ENCODE results near the gene ZDHHC13.

ZDHHC13 gene

GRCh38 chr11:19225123-19225522 lies 108.2 kb downstream of the ZDHHC13 start:
- TF ChIP-seq FOXP2 (optimal IDR thresholded peaks at IDR 0.05; ENCODE audit: borderline replicate concordance, extremely low read depth, extremely low read length, insufficient read depth) (no peak), POLR2AphosphoS5 (IDR thresholded peaks at IDR 0.05; ENCODE audit: low read depth, low read length) (no peak), REST (IDR thresholded peaks at IDR 0.05; ENCODE audit: insufficient read depth in 1 of 2, low read depth in 2 of 2, low read length in 2 of 2) (no peak), SIN3A (IDR thresholded peaks at IDR 0.05; ENCODE audit: borderline replicate concordance, insufficient read depth, low read length) (no peak)

- TF ChIP-seq REST (IDR thresholded peaks at IDR 0.05; ENCODE audit: insufficient read depth in 1 of 2, low read depth in 2 of 2, low read length in 2 of 2) (no peak), POLR2AphosphoS5 (IDR thresholded peaks at IDR 0.05; ENCODE audit: low read depth, low read length) (no peak), FOXP2 (optimal IDR thresholded peaks at IDR 0.05; ENCODE audit: borderline replicate concordance, extremely low read depth, extremely low read length, insufficient read depth) (no peak), TAF1 (IDR thresholded peaks at IDR 0.05; ENCODE audit: borderline replicate concordance, insufficient read depth, low read length) (no peak), SIN3A (IDR thresholded peaks at IDR 0.05; ENCODE audit: borderline replicate concordance, insufficient read depth, low read length) (no peak)
Measured at GRCh38 chr11:19225581-19225980, 108.6 kb downstream of the ZDHHC13 start.

All from PFSK-1 (cell line).